Head of caudate nucleus (tissue), 42 donors: ENCODE measurements around the gene RPS6KB2.

Source experiments
- DNase-seq, 42 donors: peaks; one replicate each; pipeline versions ENCODE4 v3.0.0 to v3.0.0-alpha.2; 2020 to 2021; ENCODE audit warnings: mixed read lengths in 7 of 42
- intact Hi-C: fragments of 100-400 bp; cut with DNase I; formaldehyde crosslinking; loops from one replicate; pipeline ENCODE4 v1.15.0; 2022

Gene RPS6KB2

GRCh38 chr11:67437082-67437808 lies 9.0 kb downstream of the RPS6KB2 start, which contains the start of gene PTPRCAP:
Gene PTPRCAP, minus strand, starts transcription at chr11:67437682. Its CDS starts 63 bp downstream, at chr11:67437619.
- no peak for DNase-seq
- intact Hi-C loops: no loop called here

GRCh38 chr11:67437809-67438157 lies 9.5 kb downstream of the RPS6KB2 start:
- DNase-seq: no peak
- intact Hi-C loops: no loop called here

- intact Hi-C loops: no loop called here
- no peak for DNase-seq
Observed at GRCh38 chr11:67438158-67438902, 10.0 kb downstream of the RPS6KB2 start.

GRCh38 chr11:67439321-67440228 lies 11.3 kb downstream of the RPS6KB2 start:
- intact Hi-C loops: no loop called here
- DNase-seq: peak in 8 of 42 donors; percentile 24 to 72 (median 46)

GRCh38 chr11:67440229-67441097 lies 12.2 kb downstream of the RPS6KB2 start:
- intact Hi-C loops: no loop called here
- no peak for DNase-seq

- intact Hi-C loops: no loop called here
- no peak for DNase-seq
Observed at GRCh38 chr11:67441098-67441563, 12.8 kb downstream of the RPS6KB2 start.

GRCh38 chr11:67441731-67442351 lies 13.5 kb downstream of the RPS6KB2 start:
- no peak for DNase-seq
- intact Hi-C loops: no loop called here

- intact Hi-C loops: no loop called here
- no peak for DNase-seq
Observed at GRCh38 chr11:67442504-67443404, 14.5 kb downstream of the RPS6KB2 start.

GRCh38 chr11:67445515-67445914 lies 17.2 kb downstream of the RPS6KB2 start:
- no peak for DNase-seq
- intact Hi-C loops: no loop called here

GRCh38 chr11:67448220-67448609 lies 19.9 kb downstream of the RPS6KB2 start:
- DNase-seq: no peak
- intact Hi-C loops: no loop called here

GRCh38 chr11:67449116-67449844 lies 21.0 kb downstream of the RPS6KB2 start:
- intact Hi-C loops: no loop called here
- DNase-seq: peak in 1 of 42 donors; percentile 26

GRCh38 chr11:67450796-67451657 lies 22.7 kb downstream of the RPS6KB2 start:
- no peak for DNase-seq
- intact Hi-C loops: no loop called here

GRCh38 chr11:67451658-67451976 lies 23.3 kb downstream of the RPS6KB2 start:
- intact Hi-C loops: no loop called here
- no peak for DNase-seq

GRCh38 chr11:67452141-67452952 lies 24.1 kb downstream of the RPS6KB2 start, which contains the start of gene GPR152:
Gene GPR152, minus strand, starts transcription at chr11:67452729. Its CDS starts 5 bp downstream, at chr11:67452724.
- peak in 1 of 42 donors; percentile 24 for DNase-seq
- intact Hi-C loops: no loop called here
